NCI-H526 treated with DMSO at 0.1 percent for 48 hours (cell line): ENCODE data around the gene RABGGTA.

ENCODE experiments used
- DNase-seq: peaks from one replicate; lab custom pipeline; 2025; lab: John Stamatoyannopoulos, UW

The RABGGTA gene

DNA sequence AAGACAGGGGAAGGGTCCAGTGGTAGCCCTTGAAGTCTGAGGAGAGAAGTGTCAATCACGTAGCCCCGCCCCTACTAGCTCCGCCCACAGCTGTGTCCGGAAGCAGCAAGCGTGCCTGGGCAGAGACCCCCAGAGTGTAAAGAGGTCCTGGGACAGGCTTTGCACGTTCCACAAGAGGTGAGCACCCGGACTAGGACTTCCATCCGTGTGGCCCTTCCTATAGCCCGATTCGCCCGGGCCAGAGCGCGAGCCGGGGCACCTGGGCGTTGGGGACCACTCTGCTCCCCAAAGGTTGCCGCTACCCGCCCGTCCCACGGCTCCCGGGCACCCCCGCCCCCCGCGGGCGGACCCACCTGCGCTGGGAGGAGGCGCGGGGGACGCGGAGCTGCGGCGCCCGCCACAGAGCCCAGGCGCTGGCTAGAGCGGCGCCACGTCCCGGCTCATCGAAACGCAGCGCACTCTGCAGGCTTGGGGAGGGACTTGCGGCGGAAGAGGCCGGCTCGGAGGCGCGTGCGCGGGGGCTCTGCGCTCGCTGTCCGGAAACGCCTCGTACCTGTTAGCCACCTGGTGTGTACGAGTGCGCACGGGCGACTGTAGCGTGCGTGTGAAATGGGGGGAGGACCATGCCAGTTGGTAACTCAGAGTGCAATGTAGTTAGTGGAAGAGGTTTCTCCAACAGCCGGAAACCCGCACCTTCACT, at the start of gene RABGGTA:
TSS of gene RABGGTA (minus strand) at position 464 of the 700 bp plus-strand sequence. CDS start 482 bp downstream, outside the sequence.
- DNase-seq = peak; percentile 84

DNA sequence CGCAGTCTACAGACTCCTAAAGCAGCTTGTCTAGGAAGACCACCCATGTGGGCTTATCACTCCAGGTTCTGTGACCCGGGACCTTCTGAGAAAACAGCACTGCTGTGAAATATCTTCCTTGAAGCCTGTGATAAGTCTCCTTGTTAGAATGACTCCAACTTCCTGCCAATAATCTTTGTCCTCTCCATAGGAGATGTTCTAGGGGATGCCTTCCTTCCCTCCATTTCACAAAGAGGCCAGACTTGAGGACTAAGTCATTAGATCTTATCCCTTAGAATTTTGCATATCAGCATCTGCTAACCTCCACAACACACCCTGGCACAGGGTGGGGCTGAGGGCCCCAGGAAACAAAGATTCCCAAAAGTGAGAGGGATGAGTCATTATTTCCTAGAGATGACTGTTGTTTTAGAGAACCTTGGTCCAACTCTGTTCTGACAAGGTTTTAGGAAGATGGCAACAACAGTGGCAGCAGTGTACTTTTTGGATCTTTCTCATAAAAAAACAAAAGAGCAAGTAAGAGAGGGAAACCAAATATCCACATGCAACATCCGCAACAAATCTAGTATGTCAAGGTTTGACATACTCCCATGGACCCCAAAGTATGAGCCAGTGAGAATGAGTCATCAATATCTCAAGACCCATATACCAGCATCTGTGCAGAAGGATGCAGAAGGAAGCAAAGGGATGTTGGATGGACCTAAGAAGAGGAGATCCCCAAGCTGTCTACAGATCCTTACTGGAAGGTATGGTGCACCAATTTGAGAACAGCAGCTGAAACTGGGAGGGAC, 45.9 kb upstream of the RABGGTA start:
- no peak for DNase-seq

DNA sequence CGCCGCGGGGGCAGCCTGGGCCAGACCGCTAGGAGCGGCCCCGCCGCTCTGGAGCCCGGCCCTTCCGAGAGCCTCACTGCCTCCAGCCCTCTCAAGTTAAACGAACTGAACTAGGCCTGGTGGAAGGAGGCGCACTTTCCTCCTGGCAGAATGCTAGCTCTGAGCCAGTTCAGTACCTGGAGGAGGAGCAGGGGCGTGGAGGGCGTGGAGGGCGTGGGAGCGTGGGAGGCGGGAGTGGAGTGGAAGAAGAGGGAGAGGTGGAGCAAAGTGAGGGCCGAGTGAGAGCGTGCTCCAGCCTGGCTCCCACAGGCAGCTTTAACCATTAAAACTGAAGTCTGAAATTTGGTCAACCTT, 45.2 kb upstream of the RABGGTA start:
- no peak for DNase-seq

- no peak for DNase-seq
These were observed 44.6 kb upstream of the RABGGTA start for GRCh38 chr14:24315807-24316596.

DNA sequence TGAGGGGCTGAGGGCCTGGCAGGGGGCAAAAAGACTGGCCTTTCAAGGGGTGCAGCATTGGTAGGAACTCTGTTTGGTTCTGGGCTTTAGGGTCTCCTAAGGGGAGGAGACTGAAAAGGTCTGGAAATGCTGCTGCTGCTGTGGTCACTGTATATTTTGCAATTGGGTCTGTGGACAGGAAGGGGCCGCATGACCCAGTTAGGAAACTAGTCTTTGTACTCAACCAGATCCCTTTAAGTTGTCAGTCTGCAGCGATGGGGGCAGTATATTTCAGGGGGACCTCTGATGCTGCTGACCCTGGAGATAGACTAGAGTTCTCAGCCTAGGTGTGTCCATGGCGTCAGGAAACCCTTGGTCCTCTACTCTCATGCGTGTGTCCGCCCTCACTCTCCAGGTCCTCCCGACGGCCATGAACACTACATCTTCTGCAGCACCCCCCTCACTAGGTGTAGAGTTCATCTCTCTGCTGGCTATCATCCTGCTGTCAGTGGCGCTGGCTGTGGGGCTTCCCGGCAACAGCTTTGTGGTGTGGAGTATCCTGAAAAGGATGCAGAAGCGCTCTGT, 43.9 kb upstream of the RABGGTA start:
- no peak for DNase-seq

- no peak for DNase-seq
These were observed 43.2 kb upstream of the RABGGTA start for GRCh38 chr14:24314377-24315193.

- DNase-seq = no peak
These were observed 42.5 kb upstream of the RABGGTA start for GRCh38 chr14:24313913-24314312.

DNA sequence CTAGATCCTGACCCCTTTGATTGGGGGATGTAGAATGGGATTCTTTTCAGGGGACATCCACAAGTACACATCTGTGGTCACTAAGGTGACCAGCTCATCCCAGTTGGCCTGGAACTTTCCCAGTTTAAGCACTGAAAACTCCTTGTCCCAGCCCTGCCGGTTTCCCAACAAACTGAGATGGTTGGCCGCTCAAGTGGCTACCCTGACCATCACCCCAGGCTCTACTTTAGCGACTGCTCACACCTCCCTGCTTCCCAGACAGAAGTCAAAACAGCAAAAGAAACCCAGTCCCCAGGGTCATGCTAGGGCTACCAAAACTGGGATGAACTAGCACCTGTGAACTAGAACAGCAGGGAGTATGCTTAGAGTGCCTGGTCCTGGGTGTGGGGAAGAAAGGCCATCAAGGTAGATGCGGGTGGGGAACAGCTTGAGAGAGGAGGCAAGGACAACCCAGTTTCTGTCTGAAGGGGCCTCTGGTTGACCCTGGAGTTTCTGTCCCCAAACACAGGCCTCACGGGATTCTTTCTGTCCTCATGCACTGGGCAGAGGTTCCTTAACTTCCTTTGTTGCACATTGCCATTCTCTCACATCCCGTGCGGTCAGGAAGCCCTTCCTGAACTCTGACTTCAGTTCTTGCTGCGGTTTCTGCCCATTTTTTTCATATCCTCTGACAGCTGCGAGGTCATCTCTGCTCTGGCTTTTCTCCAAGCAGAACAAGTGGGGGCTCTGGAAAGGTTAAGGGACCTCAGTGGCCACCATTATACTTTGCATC, 41.5 kb upstream of the RABGGTA start:
- no peak for DNase-seq

GRCh38 chr14:24311837-24312615, 40.6 kb upstream of the RABGGTA start:
- DNase-seq = no peak

DNA sequence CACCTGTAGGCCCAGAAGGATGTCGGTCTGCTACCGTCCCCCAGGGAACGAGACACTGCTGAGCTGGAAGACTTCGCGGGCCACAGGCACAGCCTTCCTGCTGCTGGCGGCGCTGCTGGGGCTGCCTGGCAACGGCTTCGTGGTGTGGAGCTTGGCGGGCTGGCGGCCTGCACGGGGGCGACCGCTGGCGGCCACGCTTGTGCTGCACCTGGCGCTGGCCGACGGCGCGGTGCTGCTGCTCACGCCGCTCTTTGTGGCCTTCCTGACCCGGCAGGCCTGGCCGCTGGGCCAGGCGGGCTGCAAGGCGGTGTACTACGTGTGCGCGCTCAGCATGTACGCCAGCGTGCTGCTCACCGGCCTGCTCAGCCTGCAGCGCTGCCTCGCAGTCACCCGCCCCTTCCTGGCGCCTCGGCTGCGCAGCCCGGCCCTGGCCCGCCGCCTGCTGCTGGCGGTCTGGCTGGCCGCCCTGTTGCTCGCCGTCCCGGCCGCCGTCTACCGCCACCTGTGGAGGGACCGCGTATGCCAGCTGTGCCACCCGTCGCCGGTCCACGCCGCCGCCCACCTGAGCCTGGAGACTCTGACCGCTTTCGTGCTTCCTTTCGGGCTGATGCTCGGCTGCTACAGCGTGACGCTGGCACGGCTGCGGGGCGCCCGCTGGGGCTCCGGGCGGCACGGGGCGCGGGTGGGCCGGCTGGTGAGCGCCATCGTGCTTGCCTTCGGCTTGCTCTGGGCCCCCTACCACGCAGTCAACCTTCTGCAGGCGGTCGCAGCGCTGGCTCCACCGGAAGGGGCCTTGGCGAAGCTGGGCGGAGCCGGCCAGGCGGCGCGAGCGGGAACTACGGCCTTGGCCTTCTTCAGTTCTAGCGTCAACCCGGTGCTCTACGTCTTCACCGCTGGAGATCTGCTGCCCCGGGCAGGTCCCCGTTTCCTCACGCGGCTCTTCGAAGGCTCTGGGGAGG, 39.5 kb upstream of the RABGGTA start, which contains the start of gene LTB4R:
TSS of gene LTB4R (plus strand) at position 857 of the 959 bp plus-strand sequence. CDS start 4,150 bp downstream, outside the sequence.
- no peak for DNase-seq

DNA sequence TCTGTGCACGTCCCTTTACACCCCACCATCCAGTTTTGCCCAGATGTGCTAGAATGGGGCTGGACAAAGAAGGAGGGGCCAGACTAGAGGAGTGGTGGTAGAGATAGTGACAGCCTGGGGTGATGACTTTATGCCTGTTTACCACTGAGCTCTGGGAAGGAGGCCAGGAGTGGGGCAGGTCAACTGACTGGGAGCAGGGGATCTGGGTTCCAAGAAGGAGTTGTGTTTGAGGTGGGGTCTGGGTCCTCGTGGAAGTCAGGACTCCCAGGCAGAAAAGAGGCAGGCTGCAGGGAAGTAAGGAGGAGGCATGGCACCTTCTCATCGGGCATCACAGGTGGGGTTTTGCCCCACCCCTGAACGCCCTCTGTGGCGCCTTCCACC, 38.9 kb upstream of the RABGGTA start:
- DNase-seq = no peak

DNA sequence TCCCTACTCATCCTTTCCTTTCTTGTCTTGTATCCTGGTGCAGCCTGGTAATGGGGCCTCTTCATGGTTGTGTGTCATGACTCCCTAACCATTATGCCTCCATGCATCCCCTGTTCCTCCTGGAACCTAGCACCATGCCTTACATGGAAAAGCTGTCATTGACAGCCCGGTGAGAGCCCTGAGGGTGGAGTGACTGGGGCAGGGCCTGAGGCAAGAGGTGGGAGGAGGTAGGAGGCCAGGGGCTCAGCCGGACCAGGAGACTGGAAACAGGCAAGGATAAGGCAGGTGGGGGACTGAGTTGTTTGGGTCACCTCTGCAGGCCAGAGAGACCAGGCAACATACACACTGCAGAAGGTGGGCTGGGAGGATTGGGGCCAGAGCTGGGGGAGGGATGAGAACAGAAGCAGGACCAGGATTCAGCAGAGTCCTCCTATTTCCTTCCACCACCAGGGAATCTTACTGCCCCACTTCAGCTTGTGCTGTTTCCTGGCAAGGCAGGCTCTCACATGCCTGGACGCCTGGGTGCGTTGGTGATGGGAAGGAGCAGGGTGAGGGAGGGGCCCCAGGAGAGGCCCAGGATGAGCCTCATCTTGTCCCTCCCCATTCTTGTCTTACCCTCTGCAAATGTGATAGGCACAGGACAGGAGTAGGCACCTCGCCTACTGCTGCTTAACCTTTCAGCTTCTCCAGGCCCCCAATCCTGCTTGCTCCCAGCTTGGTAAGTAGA, 38.3 kb upstream of the RABGGTA start, which contains the start of gene LTB4R2:
TSS of gene LTB4R2 (plus strand) at position 603 of the 727 bp plus-strand sequence. CDS start 525 bp downstream, outside the sequence.
- no peak for DNase-seq

DNA sequence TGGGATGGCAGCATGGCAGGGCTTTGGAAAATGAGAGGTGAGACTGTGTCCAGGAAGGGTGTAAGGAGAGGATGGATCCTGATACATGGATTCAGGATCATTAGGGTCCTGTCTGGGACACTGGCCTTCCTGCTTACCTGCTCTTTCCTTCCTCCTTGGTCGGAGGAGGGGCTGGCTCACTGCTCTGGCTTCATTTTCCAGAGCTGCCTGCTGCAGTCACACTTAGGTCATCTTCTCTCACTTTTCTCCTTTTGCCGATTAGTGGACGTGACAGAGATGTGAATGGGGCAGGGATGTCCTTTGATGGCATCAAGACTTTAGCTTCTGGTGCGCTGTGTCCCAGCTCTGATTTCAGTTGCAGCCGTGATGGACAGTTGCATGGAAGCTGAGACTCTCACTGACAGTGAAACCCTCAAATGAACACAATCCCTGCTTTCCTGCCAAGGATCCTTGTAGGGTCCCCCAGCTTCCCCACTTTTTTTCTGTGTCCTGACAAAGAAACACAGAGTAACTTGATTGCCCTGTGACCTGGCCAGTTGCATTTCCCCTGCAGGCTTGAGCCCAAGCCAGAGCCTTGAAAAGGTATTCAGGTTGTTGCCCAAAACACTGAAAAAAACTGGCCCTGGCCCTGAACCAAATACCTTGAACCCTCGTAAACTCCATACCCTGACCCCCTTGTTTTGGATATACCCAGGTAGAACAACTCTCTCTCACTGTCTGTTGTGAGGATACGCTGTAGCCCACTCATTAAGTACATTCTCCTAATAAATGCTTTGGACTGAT, 37.1 kb upstream of the RABGGTA start:
- DNase-seq = no peak

GRCh38 chr14:24307575-24308341, 36.4 kb upstream of the RABGGTA start, which contains the start of gene CIDEB:
Gene CIDEB, minus strand, starts transcription at chr14:24307977. Its CDS starts 119 bp downstream, at chr14:24307858.
- no peak for DNase-seq

DNA sequence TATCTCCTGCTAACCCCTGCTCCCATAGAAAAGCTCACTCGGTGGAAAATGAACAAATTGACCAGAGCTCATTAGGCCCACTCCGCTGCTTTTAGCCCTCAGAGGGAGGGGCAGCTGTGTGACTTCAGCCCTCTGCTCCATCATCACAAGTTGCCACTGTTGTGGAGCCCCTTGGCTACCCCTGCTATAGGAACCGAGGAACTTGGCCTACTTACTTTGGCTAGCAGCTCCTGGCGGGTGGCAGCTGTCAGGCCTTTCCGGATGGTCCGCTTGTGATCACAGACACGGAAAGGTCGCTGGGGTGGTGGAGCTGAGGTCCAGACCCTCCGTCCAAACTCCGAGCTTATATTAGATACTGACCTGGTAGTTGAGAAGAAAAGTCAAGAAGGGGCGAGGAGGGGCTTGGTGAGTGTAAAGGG, 35.8 kb upstream of the RABGGTA start:
- no peak for DNase-seq

DNA sequence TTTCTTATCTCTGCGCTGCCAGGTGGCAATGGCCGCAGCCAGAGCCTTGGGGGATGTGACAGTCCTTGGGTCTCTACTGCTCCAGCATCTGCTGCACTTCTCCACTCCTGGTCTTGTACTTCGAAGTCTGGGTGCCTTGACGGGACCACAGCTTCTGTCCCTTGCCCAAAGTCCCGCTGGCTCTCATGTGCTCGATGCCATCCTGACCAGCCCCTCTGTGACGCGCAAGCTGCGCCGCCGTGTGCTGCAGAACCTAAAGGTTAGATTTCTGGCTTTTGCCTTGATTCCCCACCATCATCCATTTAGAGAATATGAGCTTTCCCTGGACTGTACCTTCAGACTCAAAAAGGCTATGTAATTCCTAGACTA, 32.6 kb upstream of the RABGGTA start:
- DNase-seq = no peak
